GM12801 (cell line): Measurements from ENCODE around the gene ETF1.

Experiments used
- CTCF ChIP-seq: IDR thresholded peaks from one replicate; pipeline ENCODE4 v1.5.1; 2011; ENCODE audit warnings: control low read depth; ENCODE audit not compliant: insufficient read length; ENCODE audit errors: extremely low read depth

ETF1 gene

GRCh38 chr5:138544181-138545134 lies 1.4 kb upstream of the ETF1 start:
- no peak for TF ChIP-seq CTCF

GRCh38 chr5:138543730-138544104 lies 681 bp upstream of the ETF1 start:
- TF ChIP-seq CTCF: no peak

- TF ChIP-seq CTCF: no peak
Observed at GRCh38 chr5:138542180-138542955, 668 bp downstream of the ETF1 start.

GRCh38 chr5:138541511-138542179 lies 1.4 kb downstream of the ETF1 start:
- no peak for TF ChIP-seq CTCF

- no peak for TF ChIP-seq CTCF
Observed at GRCh38 chr5:138539791-138540190, 3.2 kb downstream of the ETF1 start.

- no peak for TF ChIP-seq CTCF
Observed at GRCh38 chr5:138538943-138539627, 4.0 kb downstream of the ETF1 start.
